GM12865 (cell line): Measurements from ENCODE around the gene SF3B3.

Experiments
- DNase-seq: peaks from one replicate; pipeline ENCODE4 v3.0.0; 2010; ENCODE audit warnings: low read depth
- H3K4me3 ChIP-seq: 2 replicates; pipeline ENCODE4 v1.5.1; 2011; ENCODE audit warnings: mild to moderate bottlenecking, low read depth, low read length, control low read depth
- TF ChIP-seq, protein P1 (sequence below): IDR thresholded peaks from 2 replicates; pipeline ENCODE4 v1.5.1; 2011; ENCODE audit warnings: low read length, control low read depth, low read depth, inconsistent platforms; ENCODE audit not compliant: insufficient read depth; ENCODE audit errors: missing control alignments

Gene SF3B3

DNA sequence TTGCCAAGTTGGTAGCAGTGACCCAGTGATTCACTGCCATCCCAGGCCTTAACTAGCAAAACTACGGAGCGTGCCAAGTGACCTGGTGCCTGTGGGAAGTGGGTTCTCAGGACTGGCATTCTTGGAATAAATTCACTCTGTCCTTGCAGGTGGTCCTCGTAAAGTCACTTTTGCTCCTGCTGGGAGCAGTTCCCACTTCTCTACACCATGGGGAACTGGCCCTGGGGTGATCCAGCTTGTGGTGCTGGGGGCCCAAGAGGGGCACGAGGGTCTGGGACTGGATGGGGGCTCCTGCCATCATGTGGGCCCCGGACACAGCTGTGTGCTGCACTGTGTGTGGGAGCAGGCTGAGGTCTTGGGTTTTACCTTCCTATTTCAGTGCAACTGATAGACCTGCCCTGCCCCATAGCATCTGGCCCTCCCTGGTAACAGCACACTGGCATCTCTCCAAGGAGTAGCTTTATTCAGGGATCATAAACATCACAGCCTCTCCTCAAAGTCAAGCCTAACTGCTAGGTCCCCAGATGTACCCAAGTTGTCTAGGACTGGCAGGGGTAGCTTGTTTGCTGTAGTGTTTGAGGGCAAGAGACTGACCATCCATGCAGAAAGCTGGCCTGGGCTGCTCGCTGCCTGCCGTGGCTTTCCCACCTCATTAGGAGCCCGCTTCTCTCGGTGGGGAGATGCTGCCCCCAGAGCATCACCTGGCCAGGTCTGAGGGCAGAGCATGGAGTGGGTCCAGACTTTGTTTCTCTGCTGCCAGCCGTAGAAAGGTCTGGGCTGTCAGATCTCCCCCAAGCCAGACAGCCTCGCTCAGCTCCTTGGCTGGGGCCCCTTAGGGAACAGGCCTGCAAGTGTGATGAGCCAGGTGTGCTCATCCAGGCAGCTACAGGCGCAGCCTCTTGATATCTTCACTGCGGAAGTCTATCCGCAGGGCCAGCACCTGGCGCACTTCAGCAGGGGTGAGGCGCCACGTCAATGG, 43.2 kb upstream of the SF3B3 start:
- TF ChIP-seq, protein P1, sequence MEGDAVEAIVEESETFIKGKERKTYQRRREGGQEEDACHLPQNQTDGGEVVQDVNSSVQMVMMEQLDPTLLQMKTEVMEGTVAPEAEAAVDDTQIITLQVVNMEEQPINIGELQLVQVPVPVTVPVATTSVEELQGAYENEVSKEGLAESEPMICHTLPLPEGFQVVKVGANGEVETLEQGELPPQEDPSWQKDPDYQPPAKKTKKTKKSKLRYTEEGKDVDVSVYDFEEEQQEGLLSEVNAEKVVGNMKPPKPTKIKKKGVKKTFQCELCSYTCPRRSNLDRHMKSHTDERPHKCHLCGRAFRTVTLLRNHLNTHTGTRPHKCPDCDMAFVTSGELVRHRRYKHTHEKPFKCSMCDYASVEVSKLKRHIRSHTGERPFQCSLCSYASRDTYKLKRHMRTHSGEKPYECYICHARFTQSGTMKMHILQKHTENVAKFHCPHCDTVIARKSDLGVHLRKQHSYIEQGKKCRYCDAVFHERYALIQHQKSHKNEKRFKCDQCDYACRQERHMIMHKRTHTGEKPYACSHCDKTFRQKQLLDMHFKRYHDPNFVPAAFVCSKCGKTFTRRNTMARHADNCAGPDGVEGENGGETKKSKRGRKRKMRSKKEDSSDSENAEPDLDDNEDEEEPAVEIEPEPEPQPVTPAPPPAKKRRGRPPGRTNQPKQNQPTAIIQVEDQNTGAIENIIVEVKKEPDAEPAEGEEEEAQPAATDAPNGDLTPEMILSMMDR: no peak
- no peak overlapping the region for H3K4me3 ChIP-seq
- DNase-seq: no peak

DNA sequence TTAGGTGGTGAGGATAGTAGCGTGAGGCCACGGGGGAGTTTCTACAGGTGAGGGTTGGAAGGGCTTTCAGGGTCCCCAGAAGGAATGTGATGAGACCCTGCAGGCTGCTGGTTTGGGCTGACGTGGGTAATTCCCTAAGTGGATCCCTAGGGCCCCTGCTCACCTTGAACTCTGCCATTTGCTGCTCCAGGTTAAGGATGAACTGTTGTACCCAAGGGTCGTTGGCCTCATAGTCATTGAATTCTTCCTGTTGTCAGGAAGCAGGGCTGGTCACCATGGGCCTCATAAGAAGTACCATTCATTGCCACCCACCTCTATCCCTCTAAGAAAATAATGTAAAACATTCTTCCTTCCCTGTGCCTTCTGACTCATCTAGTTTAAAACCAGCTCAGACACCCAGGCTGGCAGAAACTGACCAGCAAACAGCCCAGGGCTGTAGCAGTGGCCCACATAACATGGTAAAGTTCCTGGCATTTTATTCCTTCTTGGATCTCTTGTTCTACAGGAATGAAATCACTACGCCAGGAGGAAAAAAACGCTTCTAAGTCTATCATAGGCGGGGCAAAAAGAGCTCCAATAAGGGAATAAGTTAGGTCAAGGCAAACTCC, 41.6 kb upstream of the SF3B3 start:
- DNase-seq: no peak

DNA sequence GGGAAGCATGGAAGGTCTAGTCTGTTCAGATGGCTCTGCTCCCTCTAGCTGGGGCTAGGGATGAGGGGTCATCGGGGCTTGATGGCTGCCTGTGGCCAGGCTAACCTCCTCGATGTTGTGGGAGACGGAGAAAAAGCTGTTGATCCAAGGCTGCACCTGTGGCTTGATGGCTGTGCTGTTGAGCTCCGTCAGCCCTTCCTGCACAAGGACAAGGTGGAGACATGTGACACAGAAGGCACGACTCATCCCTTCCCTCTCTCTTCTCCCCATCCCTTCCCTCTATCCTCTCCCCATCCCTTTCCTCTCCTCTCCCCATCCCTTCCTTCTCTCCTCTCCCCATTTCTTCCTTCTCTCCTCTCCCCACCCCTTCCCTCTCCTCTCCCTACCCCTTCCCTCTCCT, 41.0 kb upstream of the SF3B3 start:
- DNase-seq: no peak
- H3K4me3 ChIP-seq: no peak overlapping the region
- TF ChIP-seq, protein P1: no peak

More for the DNA sequence above, 41.6 kb upstream of the SF3B3 start:
- TF ChIP-seq, protein P1: no peak
- no peak overlapping the region for H3K4me3 ChIP-seq

DNA sequence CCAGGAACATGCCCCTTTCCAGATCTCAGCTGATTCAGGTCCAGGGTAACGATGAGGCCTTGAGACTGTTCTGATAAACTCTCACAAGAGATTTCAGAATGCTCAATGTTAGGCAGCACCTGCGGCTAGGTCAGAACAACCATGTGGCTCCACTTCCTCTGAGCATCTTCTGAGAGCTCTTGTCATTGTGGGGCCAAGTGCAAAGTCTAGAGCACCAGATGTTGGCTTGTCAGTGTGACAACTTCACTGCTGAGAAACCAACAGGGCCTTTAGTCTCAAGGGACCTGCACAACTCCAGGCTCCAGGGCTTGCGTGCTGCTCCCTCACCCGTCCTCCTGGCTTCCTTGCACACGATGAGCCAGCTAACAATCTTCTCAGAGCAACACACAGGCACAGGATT, 40.2 kb upstream of the SF3B3 start:
- TF ChIP-seq, protein P1: no peak
- DNase-seq: peak; percentile 85
- no peak overlapping the region for H3K4me3 ChIP-seq

DNA sequence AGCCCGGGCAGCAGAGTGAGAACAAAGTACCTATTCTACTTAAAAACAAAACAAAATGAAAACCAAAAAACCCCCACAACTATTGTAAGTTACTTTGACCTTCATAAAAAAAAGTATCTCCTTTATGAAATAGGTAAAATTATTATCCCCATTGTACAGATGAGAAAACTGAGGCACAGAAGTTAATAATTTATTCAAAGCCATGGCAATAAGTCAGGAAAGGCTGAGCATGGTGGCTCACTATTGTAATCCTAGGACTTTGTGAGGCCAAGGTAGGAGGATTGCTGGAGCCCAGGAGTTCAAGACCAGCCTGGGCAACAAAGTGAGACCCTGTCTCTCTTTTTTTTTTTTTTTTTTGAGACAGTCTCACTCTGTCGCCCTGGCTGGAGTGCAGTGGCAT, 38.7 kb upstream of the SF3B3 start:
- H3K4me3 ChIP-seq: no peak overlapping the region
- TF ChIP-seq, protein P1: no peak
- no peak for DNase-seq

DNA sequence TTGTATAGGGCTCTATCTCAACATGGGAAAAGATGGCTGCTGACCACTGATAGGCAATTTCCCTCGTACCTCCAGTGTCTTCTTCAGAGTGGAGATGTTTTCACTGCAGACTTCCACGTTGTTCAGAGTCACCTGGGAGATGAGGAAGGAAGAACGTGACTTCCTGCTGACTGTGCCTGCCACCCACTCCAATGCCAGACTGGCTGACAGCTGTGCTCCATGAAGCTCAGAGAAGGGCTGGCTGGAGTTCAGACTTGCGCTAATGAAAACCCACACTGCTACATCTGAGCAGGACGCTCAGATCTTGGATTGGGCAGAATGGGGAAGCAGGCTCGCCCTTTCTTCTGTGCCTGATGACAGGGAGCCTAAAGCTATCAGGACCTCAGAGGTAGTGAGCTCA, 33.4 kb upstream of the SF3B3 start:
- DNase-seq: no peak
- TF ChIP-seq, protein P1: no peak
- no peak overlapping the region for H3K4me3 ChIP-seq
